HEK293 (cell line): ENCODE data around the gene SH3D19.

ENCODE experiments used
- CTCF ChIA-PET: fragments of 350-600 bp; formaldehyde crosslinking; extraction: SDS; loops from one replicate; lab custom pipeline; 2021; ENCODE audit warnings: antibody characterized with exemption; lab: Yijun Ruan, JAX
- POLR2A ChIA-PET: fragments of 300-600 bp; formaldehyde crosslinking; extraction: SDS; loops from one replicate; lab custom pipeline; 2020; ENCODE audit warnings: antibody characterized with exemption, inconsistent platforms; lab: Yijun Ruan, JAX
- H3K27ac ChIP-seq: fragments of 200-500 bp; sonication (Bioruptor generic); 2 replicates; pipeline ENCODE4 v1.5.1; 2014; ENCODE audit warnings: low read depth, low read length, control low read depth, inconsistent platforms; ENCODE audit errors: extremely low read depth
- H3K36me3 ChIP-seq, 2 experiments: fragments of 200-500 bp in 1 of 2; sonication (Bioruptor generic) in 1 of 2; 1 replicate in 1 of 2; 2 replicates in 1 of 2; pipeline ENCODE4 v1.5.1; 2014 to 2017; ENCODE audit warnings: inconsistent platforms in 2 of 2, low read length in 2 of 2; ENCODE audit not compliant: control insufficient read depth in 2 of 2, insufficient read depth in 1 of 2
- H3K4me1 ChIP-seq: fragments of 200-500 bp; sonication (Bioruptor generic); 2 replicates; pipeline ENCODE4 v1.5.1; 2014; ENCODE audit warnings: mild to moderate bottlenecking, low read length, inconsistent platforms; ENCODE audit not compliant: control insufficient read depth, insufficient read depth
- H3K4me3 ChIP-seq: 2 replicates; pipeline ENCODE4 v1.5.1; 2011; ENCODE audit warnings: low read depth, mild to moderate bottlenecking, control low read depth, low read length, moderate library complexity
- H3K9me3 ChIP-seq: fragments of 200-500 bp; sonication (Bioruptor generic); 2 replicates; pipeline ENCODE4 v1.5.1; 2014; ENCODE audit warnings: low read depth, low read length, inconsistent platforms; ENCODE audit not compliant: control insufficient read depth, insufficient read depth
- KLF16 ChIP-seq: fragments of 450-650 bp; formaldehyde crosslinking; IDR thresholded peaks from 2 replicates; pipeline ENCODE4 v1.5.1; 2017; ENCODE audit warnings: missing biosample characterization, missing genetic modification characterization
- KLF9 ChIP-seq: fragments of 450-650 bp; formaldehyde crosslinking; IDR thresholded peaks from 2 replicates; pipeline ENCODE4 v1.5.1; 2016; ENCODE audit warnings: missing biosample characterization, missing genetic modification characterization, low read depth
- OSR2 ChIP-seq: fragments of 450-650 bp; formaldehyde crosslinking; IDR thresholded peaks from 2 replicates; pipeline ENCODE4 v1.5.1; 2016; ENCODE audit warnings: missing biosample characterization, missing genetic modification characterization
- SP7 ChIP-seq: fragments of 450-650 bp; formaldehyde crosslinking; IDR thresholded peaks from 2 replicates; pipeline ENCODE4 v1.5.1; 2016; ENCODE audit warnings: missing biosample characterization, missing genetic modification characterization
- ZBTB20 ChIP-seq: fragments of 450-650 bp; formaldehyde crosslinking; IDR thresholded peaks from 2 replicates; pipeline ENCODE4 v1.5.1; 2016; ENCODE audit warnings: missing biosample characterization, missing genetic modification characterization
- ZBTB8A ChIP-seq: fragments of 450-650 bp; formaldehyde crosslinking; IDR thresholded peaks from 2 replicates; pipeline ENCODE4 v1.5.1; 2016; ENCODE audit warnings: missing biosample characterization, missing genetic modification characterization
- ZNF155 ChIP-seq: fragments of 450-650 bp; formaldehyde crosslinking; IDR thresholded peaks from 2 replicates; pipeline ENCODE4 v1.5.1; 2016; ENCODE audit warnings: missing biosample characterization, missing genetic modification characterization
- ZNF311 ChIP-seq: fragments of 450-650 bp; formaldehyde crosslinking; IDR thresholded peaks from 2 replicates; pipeline ENCODE4 v1.5.1; 2017; ENCODE audit warnings: missing biosample characterization, missing genetic modification characterization, borderline replicate concordance
- ZNF416 ChIP-seq: fragments of 450-650 bp; formaldehyde crosslinking; IDR thresholded peaks from 2 replicates; pipeline ENCODE4 v1.5.1; 2016; ENCODE audit warnings: missing biosample characterization, missing genetic modification characterization
- ZNF521 ChIP-seq: fragments of 450-650 bp; formaldehyde crosslinking; IDR thresholded peaks from 2 replicates; pipeline ENCODE4 v1.5.1; 2017; ENCODE audit warnings: missing biosample characterization, mild to moderate bottlenecking, missing genetic modification characterization
- ZNF548 ChIP-seq: fragments of 450-650 bp; formaldehyde crosslinking; IDR thresholded peaks from 2 replicates; pipeline ENCODE4 v1.5.1; 2016; ENCODE audit warnings: missing biosample characterization, missing genetic modification characterization
- ZNF571 ChIP-seq: fragments of 450-650 bp; formaldehyde crosslinking; IDR thresholded peaks from 2 replicates; pipeline ENCODE4 v1.5.0; 2017; ENCODE audit warnings: missing biosample characterization, missing genetic modification characterization
- ZNF629 ChIP-seq: fragments of 450-650 bp; formaldehyde crosslinking; IDR thresholded peaks from 2 replicates; pipeline ENCODE4 v1.5.1; 2017; ENCODE audit warnings: missing biosample characterization, missing genetic modification characterization
- ZNF843 ChIP-seq: fragments of 450-650 bp; formaldehyde crosslinking; IDR thresholded peaks from 2 replicates; pipeline ENCODE4 v1.5.1; 2016; ENCODE audit warnings: missing biosample characterization, missing genetic modification characterization
- TF ChIP-seq, protein P1 (sequence below): fragments of 450-650 bp; formaldehyde crosslinking; IDR thresholded peaks from 2 replicates; pipeline ENCODE4 v1.5.1; 2016; ENCODE audit warnings: missing biosample characterization, missing genetic modification characterization
- TF ChIP-seq, protein P2 (sequence below): fragments of 450-650 bp; formaldehyde crosslinking; IDR thresholded peaks from 2 replicates; pipeline ENCODE4 v1.5.1; 2016; ENCODE audit warnings: missing biosample characterization, missing genetic modification characterization, borderline replicate concordance
- TF ChIP-seq, protein P3 (sequence below): fragments of 450-650 bp; formaldehyde crosslinking; IDR thresholded peaks from 2 replicates; pipeline ENCODE4 v1.5.1; 2017; ENCODE audit warnings: missing biosample characterization, missing genetic modification characterization
- TF ChIP-seq, protein P4 (sequence below): fragments of 450-650 bp; formaldehyde crosslinking; IDR thresholded peaks from 2 replicates; pipeline ENCODE4; 2016; ENCODE audit warnings: missing biosample characterization, missing genetic modification characterization
- TF ChIP-seq, protein P5 (sequence below): fragments of 450-650 bp; formaldehyde crosslinking; IDR thresholded peaks from 2 replicates; pipeline ENCODE4 v1.5.1; 2016; ENCODE audit warnings: missing biosample characterization, missing genetic modification characterization, borderline replicate concordance

Gene SH3D19

DNA sequence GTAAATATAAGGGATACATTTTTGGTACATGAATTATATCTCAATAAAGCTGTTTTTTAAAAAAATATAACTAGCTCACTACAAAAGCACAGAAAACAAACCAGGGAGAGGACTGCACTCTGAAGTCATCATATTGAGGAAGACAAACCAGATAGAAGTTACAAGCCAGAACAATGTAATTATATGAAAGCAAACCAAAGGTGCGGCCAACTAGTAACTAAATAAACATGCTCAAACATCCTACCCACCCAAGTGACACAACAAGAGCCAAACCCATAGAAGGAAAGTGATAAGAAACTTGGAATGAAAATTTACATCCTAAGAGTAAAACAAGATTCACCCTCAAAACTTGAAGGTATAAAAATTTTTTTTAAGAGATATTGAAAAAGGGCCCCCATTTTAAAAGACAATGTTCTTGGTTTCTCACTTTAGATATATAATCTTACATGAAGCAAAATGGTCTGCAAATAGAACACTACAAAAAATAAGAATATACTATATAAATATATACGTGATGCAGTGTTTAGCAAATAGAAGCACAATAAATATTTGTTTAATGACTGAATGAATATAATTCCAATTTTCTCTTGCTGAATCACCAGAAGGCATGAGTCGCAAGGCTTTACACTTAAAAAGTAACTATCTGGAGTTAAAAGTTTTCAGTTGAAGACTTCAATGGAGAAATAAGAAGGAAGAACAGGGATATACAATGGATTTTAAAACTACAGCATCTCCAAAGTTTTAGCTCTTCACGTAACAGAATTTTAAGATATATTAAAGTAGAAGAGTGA, 4.0 kb upstream of the SH3D19 start:
- H3K27ac ChIP-seq, result no peak overlapping the region
- no peak for TF ChIP-seq ZBTB8A (tag by site-specific recombination)
- no peak for TF ChIP-seq ZNF311 (tag by site-specific recombination)
- no peak for TF ChIP-seq SP7 (tag by site-specific recombination)
- TF ChIP-seq, protein P1, sequence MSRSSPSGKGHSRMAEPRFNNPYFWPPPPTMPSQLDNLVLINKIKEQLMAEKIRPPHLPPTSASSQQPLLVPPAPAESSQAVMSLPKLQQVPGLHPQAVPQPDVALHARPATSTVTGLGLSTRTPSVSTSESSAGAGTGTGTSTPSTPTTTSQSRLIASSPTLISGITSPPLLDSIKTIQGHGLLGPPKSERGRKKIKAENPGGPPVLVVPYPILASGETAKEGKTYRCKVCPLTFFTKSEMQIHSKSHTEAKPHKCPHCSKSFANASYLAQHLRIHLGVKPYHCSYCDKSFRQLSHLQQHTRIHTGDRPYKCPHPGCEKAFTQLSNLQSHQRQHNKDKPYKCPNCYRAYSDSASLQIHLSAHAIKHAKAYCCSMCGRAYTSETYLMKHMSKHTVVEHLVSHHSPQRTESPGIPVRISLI (tag by site-specific recombination), result no peak
- no peak for TF ChIP-seq OSR2 (tag by site-specific recombination)
- no peak for TF ChIP-seq KLF16 (tag by site-specific recombination)
- TF ChIP-seq, protein P2, sequence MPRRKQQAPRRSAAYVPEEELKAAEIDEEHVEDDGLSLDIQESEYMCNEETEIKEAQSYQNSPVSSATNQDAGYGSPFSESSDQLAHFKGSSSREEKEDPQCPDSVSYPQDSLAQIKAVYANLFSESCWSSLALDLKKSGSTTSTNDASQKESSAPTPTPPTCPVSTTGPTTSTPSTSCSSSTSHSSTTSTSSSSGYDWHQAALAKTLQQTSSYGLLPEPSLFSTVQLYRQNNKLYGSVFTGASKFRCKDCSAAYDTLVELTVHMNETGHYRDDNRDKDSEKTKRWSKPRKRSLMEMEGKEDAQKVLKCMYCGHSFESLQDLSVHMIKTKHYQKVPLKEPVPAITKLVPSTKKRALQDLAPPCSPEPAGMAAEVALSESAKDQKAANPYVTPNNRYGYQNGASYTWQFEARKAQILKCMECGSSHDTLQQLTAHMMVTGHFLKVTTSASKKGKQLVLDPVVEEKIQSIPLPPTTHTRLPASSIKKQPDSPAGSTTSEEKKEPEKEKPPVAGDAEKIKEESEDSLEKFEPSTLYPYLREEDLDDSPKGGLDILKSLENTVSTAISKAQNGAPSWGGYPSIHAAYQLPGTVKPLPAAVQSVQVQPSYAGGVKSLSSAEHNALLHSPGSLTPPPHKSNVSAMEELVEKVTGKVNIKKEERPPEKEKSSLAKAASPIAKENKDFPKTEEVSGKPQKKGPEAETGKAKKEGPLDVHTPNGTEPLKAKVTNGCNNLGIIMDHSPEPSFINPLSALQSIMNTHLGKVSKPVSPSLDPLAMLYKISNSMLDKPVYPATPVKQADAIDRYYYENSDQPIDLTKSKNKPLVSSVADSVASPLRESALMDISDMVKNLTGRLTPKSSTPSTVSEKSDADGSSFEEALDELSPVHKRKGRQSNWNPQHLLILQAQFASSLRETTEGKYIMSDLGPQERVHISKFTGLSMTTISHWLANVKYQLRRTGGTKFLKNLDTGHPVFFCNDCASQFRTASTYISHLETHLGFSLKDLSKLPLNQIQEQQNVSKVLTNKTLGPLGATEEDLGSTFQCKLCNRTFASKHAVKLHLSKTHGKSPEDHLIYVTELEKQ, result no peak
- TF ChIP-seq ZNF843 (tag by site-specific recombination), result no peak
- TF ChIP-seq ZNF548 (tag by site-specific recombination), result no peak
- TF ChIP-seq KLF9 (tag by site-specific recombination), result no peak
- TF ChIP-seq ZNF416 (tag by site-specific recombination), result no peak
- TF ChIP-seq, protein P3, sequence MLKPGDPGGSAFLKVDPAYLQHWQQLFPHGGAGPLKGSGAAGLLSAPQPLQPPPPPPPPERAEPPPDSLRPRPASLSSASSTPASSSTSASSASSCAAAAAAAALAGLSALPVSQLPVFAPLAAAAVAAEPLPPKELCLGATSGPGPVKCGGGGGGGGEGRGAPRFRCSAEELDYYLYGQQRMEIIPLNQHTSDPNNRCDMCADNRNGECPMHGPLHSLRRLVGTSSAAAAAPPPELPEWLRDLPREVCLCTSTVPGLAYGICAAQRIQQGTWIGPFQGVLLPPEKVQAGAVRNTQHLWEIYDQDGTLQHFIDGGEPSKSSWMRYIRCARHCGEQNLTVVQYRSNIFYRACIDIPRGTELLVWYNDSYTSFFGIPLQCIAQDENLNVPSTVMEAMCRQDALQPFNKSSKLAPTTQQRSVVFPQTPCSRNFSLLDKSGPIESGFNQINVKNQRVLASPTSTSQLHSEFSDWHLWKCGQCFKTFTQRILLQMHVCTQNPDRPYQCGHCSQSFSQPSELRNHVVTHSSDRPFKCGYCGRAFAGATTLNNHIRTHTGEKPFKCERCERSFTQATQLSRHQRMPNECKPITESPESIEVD (tag by site-specific recombination), result no peak
- TF ChIP-seq, protein P4, sequence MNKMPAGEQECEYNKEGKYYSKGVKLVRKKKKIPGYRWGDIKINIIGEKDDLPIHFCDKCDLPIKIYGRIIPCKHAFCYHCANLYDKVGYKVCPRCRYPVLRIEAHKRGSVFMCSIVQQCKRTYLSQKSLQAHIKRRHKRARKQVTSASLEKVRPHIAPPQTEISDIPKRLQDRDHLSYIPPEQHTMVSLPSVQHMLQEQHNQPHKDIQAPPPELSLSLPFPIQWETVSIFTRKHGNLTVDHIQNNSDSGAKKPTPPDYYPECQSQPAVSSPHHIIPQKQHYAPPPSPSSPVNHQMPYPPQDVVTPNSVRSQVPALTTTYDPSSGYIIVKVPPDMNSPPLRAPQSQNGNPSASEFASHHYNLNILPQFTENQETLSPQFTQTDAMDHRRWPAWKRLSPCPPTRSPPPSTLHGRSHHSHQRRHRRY, result no peak
- TF ChIP-seq ZNF155, result no peak
- no peak for TF ChIP-seq ZNF521 (tag by site-specific recombination)
- TF ChIP-seq, all 188 proteins: peak for 0
- H3K9me3 ChIP-seq, result no peaks in the 10 kb centered on the region
- H3K4me3 ChIP-seq, result no peak overlapping the region
- CTCF ChIA-PET, result no interaction called here
- no peaks in the 10 kb centered on the region for H3K4me1 ChIP-seq
- POLR2A ChIA-PET, result no interaction called here
- H3K36me3 ChIP-seq, result no peaks in the 10 kb centered on the region

DNA sequence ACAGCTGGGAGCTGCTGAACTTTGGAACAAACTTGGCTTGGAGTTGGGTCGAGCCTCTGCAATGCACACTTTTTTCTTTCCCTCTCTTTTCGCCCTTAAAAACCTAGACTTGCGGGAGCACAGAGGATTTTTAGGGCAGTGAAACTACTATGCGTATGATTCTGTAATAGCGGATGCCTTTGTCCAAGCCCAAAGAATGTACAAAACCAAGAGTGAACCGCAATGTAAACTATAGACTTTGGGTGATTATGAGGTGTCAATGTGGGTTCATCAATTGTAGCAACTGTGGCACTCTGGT, 493 bp upstream of the SH3D19 start:
- H3K4me3 ChIP-seq, result peak overlapping the region; percentile 54
- ChIA-PET CTCF (interaction anchor here (0.7 kb wide), 1 partner anchor 1520 kb away, joined by 3 read pairs; no protein-coding TSS in a partner anchor), POLR2A (interaction anchor here (0.8 to 1.7 kb wide), 5 partner anchors 9 to 47 kb away, joined by 3 to 6 read pairs (median 5); no protein-coding TSS in a partner anchor)
- no peaks in the 10 kb centered on the region for H3K9me3 ChIP-seq
- no peaks in the 10 kb centered on the region for H3K36me3 ChIP-seq
- H3K27ac ChIP-seq, result peak overlapping the region; percentile 90; the same call in 1 of the 2 replicates
- peaks cover 13% of the 10 kb centered on the region for H3K4me1 ChIP-seq
- TF ChIP-seq ZNF571 (tag by site-specific recombination) (no peak), ZNF629 (tag by site-specific recombination) (0 out of 2 replicates have a peak, but pooled peaks have one; percentile 3), ZBTB20 (tag by site-specific recombination) (no peak)
- TF ChIP-seq, protein P5, sequence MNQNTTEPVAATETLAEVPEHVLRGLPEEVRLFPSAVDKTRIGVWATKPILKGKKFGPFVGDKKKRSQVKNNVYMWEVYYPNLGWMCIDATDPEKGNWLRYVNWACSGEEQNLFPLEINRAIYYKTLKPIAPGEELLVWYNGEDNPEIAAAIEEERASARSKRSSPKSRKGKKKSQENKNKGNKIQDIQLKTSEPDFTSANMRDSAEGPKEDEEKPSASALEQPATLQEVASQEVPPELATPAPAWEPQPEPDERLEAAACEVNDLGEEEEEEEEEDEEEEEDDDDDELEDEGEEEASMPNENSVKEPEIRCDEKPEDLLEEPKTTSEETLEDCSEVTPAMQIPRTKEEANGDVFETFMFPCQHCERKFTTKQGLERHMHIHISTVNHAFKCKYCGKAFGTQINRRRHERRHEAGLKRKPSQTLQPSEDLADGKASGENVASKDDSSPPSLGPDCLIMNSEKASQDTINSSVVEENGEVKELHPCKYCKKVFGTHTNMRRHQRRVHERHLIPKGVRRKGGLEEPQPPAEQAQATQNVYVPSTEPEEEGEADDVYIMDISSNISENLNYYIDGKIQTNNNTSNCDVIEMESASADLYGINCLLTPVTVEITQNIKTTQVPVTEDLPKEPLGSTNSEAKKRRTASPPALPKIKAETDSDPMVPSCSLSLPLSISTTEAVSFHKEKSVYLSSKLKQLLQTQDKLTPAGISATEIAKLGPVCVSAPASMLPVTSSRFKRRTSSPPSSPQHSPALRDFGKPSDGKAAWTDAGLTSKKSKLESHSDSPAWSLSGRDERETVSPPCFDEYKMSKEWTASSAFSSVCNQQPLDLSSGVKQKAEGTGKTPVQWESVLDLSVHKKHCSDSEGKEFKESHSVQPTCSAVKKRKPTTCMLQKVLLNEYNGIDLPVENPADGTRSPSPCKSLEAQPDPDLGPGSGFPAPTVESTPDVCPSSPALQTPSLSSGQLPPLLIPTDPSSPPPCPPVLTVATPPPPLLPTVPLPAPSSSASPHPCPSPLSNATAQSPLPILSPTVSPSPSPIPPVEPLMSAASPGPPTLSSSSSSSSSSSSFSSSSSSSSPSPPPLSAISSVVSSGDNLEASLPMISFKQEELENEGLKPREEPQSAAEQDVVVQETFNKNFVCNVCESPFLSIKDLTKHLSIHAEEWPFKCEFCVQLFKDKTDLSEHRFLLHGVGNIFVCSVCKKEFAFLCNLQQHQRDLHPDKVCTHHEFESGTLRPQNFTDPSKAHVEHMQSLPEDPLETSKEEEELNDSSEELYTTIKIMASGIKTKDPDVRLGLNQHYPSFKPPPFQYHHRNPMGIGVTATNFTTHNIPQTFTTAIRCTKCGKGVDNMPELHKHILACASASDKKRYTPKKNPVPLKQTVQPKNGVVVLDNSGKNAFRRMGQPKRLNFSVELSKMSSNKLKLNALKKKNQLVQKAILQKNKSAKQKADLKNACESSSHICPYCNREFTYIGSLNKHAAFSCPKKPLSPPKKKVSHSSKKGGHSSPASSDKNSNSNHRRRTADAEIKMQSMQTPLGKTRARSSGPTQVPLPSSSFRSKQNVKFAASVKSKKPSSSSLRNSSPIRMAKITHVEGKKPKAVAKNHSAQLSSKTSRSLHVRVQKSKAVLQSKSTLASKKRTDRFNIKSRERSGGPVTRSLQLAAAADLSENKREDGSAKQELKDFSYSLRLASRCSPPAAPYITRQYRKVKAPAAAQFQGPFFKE, result no peak
